Liver (tissue), 9 donors: ENCODE measurements around the gene DMD. TPM values are rescaled to one million over a fixed set of nuclear protein-coding genes. Genes with fewer than 3 reads are reported as not detected.

Source experiments
- DNase-seq: peaks from one replicate; pipeline ENCODE4 v3.0.0-alpha.2; 2017; ENCODE audit warnings: low spot score
- H3K27ac ChIP-seq, 2 donors: one replicate each; pipeline ENCODE4 v1.7.0; 2013; ENCODE audit warnings: inconsistent platforms in 2 of 2, low read length in 2 of 2, control low read depth in 1 of 2, low read depth in 1 of 2, mild to moderate bottlenecking in 1 of 2
- H3K27me3 ChIP-seq, 4 donors: one replicate each; pipeline versions ENCODE4 v1.6.1 to v1.7.0; 2013; ENCODE audit warnings: low read length in 3 of 4, inconsistent platforms in 1 of 4, mild to moderate bottlenecking in 1 of 4, moderate library complexity in 1 of 4; ENCODE audit not compliant: control insufficient read depth in 4 of 4, insufficient read depth in 4 of 4
- H3K36me3 ChIP-seq, 4 donors: one replicate each; pipeline versions ENCODE4 v1.6.1 to v1.7.0; 2013; ENCODE audit warnings: low read length in 3 of 4, mild to moderate bottlenecking in 3 of 4, low read depth in 1 of 4, moderate library complexity in 1 of 4; ENCODE audit not compliant: control insufficient read depth in 4 of 4, insufficient read depth in 3 of 4
- H3K4me1 ChIP-seq, 4 donors: one replicate each; pipeline versions ENCODE4 v1.6.1 to v1.7.0; 2013; ENCODE audit warnings: low read length in 3 of 4, mild to moderate bottlenecking in 3 of 4, moderate library complexity in 1 of 4; ENCODE audit not compliant: control insufficient read depth in 4 of 4, insufficient read depth in 4 of 4
- H3K4me3 ChIP-seq, 3 donors: one replicate each; pipeline versions ENCODE4 v1.6.1 to v1.7.0; 2013; ENCODE audit warnings: low read length in 3 of 3, control low read depth in 1 of 3, low read depth in 1 of 3, mild to moderate bottlenecking in 1 of 3
- H3K9ac ChIP-seq, 2 donors: one replicate each; pipeline ENCODE4 v1.7.0; 2013; ENCODE audit warnings: low read length in 2 of 2, mild to moderate bottlenecking in 2 of 2, moderate library complexity in 2 of 2, control low read depth in 1 of 2, low read depth in 1 of 2
- H3K9me3 ChIP-seq, 4 donors: one replicate each; pipeline versions ENCODE4 v1.6.1 to v1.7.0; 2013; ENCODE audit warnings: low read length in 3 of 4; ENCODE audit not compliant: control insufficient read depth in 4 of 4
- CTCF ChIP-seq: fragments of 150-350 bp; IDR thresholded peaks from 2 replicates; pipeline ENCODE4 v1.5.1; 2017; ENCODE audit warnings: improper control_type of control experiment, low read depth, low read length; ENCODE audit not compliant: missing input control
- EGR1 ChIP-seq, 2 donors: IDR thresholded peaks; 2 replicates each; pipeline ENCODE4 v1.6.1; 2016 to 2018; ENCODE audit warnings: antibody characterized with exemption in 2 of 2, low read depth in 2 of 2
- FOXA2 ChIP-seq: IDR thresholded peaks from 2 replicates; pipeline ENCODE4 v1.6.1; 2016; ENCODE audit warnings: antibody characterized with exemption
- GABPA ChIP-seq, 2 donors: IDR thresholded peaks in 1 of 2; conservative IDR thresholded peaks in 1 of 2; 2 replicates each; pipeline ENCODE4 v1.6.1; 2016; ENCODE audit warnings: antibody characterized with exemption in 2 of 2, mild to moderate bottlenecking in 1 of 2, moderate library complexity in 1 of 2
- HNF4A ChIP-seq, 2 donors: conservative IDR thresholded peaks; 2 replicates each; pipeline ENCODE4 v1.6.1; 2016; ENCODE audit warnings: antibody characterized with exemption in 2 of 2, mild to moderate bottlenecking in 2 of 2
- JUND ChIP-seq, 2 donors: IDR thresholded peaks; 2 replicates each; pipeline ENCODE4 v1.6.1; 2016; ENCODE audit warnings: antibody characterized with exemption in 2 of 2
- NR2F2 ChIP-seq: IDR thresholded peaks from 2 replicates; pipeline ENCODE4 v1.6.1; 2016; ENCODE audit warnings: antibody characterized with exemption
- REST ChIP-seq: IDR thresholded peaks from 2 replicates; pipeline ENCODE4 v1.6.1; 2016; ENCODE audit warnings: antibody characterized with exemption, mild to moderate bottlenecking
- RXRA ChIP-seq, 2 donors: IDR thresholded peaks; 2 replicates each; pipeline ENCODE4 v1.6.1; 2017 to 2018; ENCODE audit warnings: antibody characterized with exemption in 2 of 2, mild to moderate bottlenecking in 1 of 2
- SP1 ChIP-seq: IDR thresholded peaks from 2 replicates; pipeline ENCODE4 v1.6.1; 2018; ENCODE audit warnings: antibody characterized with exemption, mild to moderate bottlenecking
- YY1 ChIP-seq: IDR thresholded peaks from 2 replicates; pipeline ENCODE4 v1.6.1; 2016; ENCODE audit warnings: antibody characterized with exemption, mild to moderate bottlenecking
- WGBS: extraction: QIAGEN DNeasy Blood & Tissue Kit; methylation state at CpG from one replicate; pipeline ENCODE4 v1.1.7; 2013; 5-methylcytosine and 5-hydroxymethylcytosine counted together
- polyA plus RNA-seq, 2 donors: library from polyadenylated mRNA; stranded (reverse) in 1 of 2; unstranded in 1 of 2; fragments of 200-250 nt in 1 of 2; fragments of >200 nt in 1 of 2; fragmentation: Nextera tagmentation in 1 of 2; extraction: Ambion mirVana in 1 of 2; gene quantifications; one replicate each; pipeline versions ENCODE4 v1.2.1 to v1.2.3, GENCODE V29; 2013 to 2015
- total RNA-seq, 2 donors: library from RNA; depleted of rRNA; stranded (reverse); fragments of >200 nt; gene quantifications; one replicate each; pipeline ENCODE4 v1.2.3, GENCODE V29; 2014
- donor health status: healthy.
- donor health status: healthy.
- donor health status: healthy.
- donor health status: healthy.
- donor health status: healthy.

The DMD gene
- total and polyA plus RNA-seq, 4 donors: 14.6 to 61.9 (median 23.9) TPM

- no peak for TF ChIP-seq EGR1 (IDR thresholded peaks at IDR 0.05; ENCODE audit: low read depth in 2 of 2)
- no peak overlapping the region for H3K27ac ChIP-seq
- 51% methylated on average over 5 of the region's 5 CpGs for whole genome bisulfite sequencing
- no peak for DNase-seq
- H3K9ac ChIP-seq: no peak overlapping the region
- no peaks in the 10 kb centered on the region for H3K9me3 ChIP-seq
- H3K4me3 ChIP-seq: no peak overlapping the region
- H3K4me1 ChIP-seq: no peaks in the 10 kb centered on the region
- H3K27me3 ChIP-seq: no peaks in the 10 kb centered on the region
- H3K36me3 ChIP-seq: no peaks in the 10 kb centered on the region
These were observed 1463.9 kb downstream of the DMD start for GRCh38 chrX:31747411-31747810.

GRCh38 chrX:31743004-31743403 is 1468.3 kb downstream of the DMD start:
- H3K36me3 ChIP-seq: no peaks in the 10 kb centered on the region
- H3K4me3 ChIP-seq: no peak overlapping the region
- no peak overlapping the region for H3K27ac ChIP-seq
- no peaks in the 10 kb centered on the region for H3K4me1 ChIP-seq
- WGBS: 97% methylated on average over 4 of the region's 4 CpGs
- no peak for DNase-seq
- no peaks in the 10 kb centered on the region for H3K9me3 ChIP-seq
- no peak overlapping the region for H3K9ac ChIP-seq
- H3K27me3 ChIP-seq: no peaks in the 10 kb centered on the region
- no peak for TF ChIP-seq JUND (IDR thresholded peaks at IDR 0.05)
- TF ChIP-seq HNF4A (conservative IDR thresholded peaks at IDR 0.05): no peak
- no peak for TF ChIP-seq YY1
- TF ChIP-seq CTCF: no peak
- no peak for TF ChIP-seq GABPA (IDR thresholded peaks at IDR 0.05 in 1 of 2, conservative IDR thresholded peaks at IDR 0.05 in 1 of 2)
- no peak for TF ChIP-seq NR2F2
- no peak for TF ChIP-seq RXRA (IDR thresholded peaks at IDR 0.05)
- no peak for TF ChIP-seq FOXA2
- no peak for TF ChIP-seq SP1
- TF ChIP-seq EGR1 (IDR thresholded peaks at IDR 0.05; ENCODE audit: low read depth in 2 of 2): no peak

- Histone ChIP-seq H3K4me3 (no peak overlapping the region), H3K4me1 (no peaks in the 10 kb centered on the region), H3K27me3 (no peaks in the 10 kb centered on the region), H3K9ac (no peak overlapping the region), H3K9me3 (no peaks in the 10 kb centered on the region), H3K36me3 (no peaks in the 10 kb centered on the region), H3K27ac (no peak overlapping the region)
- 79% methylated on average over 2 of the region's 2 CpGs for WGBS
- no peak for TF ChIP-seq JUND (IDR thresholded peaks at IDR 0.05)
- TF ChIP-seq HNF4A (conservative IDR thresholded peaks at IDR 0.05): no peak
- TF ChIP-seq YY1: no peak
- TF ChIP-seq REST: no peak
- DNase-seq: no peak
These were observed 1493.9 kb downstream of the DMD start for GRCh38 chrX:31717474-31717873.
